CD4-positive, alpha-beta memory T cell (primary cell): ENCODE results near the gene SLC35F1. TPM values are rescaled to one million over a fixed set of nuclear protein-coding genes. Genes with fewer than 3 reads are reported as not detected.

Experiments
- CTCF ChIA-PET: fragments of 350-600 bp; sonication (Branson Sonifier 250); formaldehyde crosslinking; loops from one replicate; lab custom pipeline; 2021; ENCODE audit warnings: inconsistent platforms; ENCODE audit not compliant: partially characterized antibody; lab: Charles Lee
- POLR2A ChIA-PET: fragments of 350-600 bp; sonication (Branson Sonifier 250); formaldehyde crosslinking; loops from one replicate; lab custom pipeline; 2021; ENCODE audit not compliant: partially characterized antibody; lab: Charles Lee
- DNase-seq, 5 donors: peaks; one replicate each; pipeline versions ENCODE4 v3.0.0 to v3.0.0-alpha.2; 2020 to 2022; ENCODE audit warnings: mixed read lengths in 1 of 5
- H3K27ac ChIP-seq: one replicate; pipeline ENCODE4 v1.7.0; 2013; ENCODE audit warnings: low read depth, low read length
- H3K27me3 ChIP-seq: 2 replicates; pipeline ENCODE4 v1.7.0; 2013; ENCODE audit warnings: mild to moderate bottlenecking, low read length, moderate library complexity; ENCODE audit not compliant: insufficient read depth
- H3K36me3 ChIP-seq: 2 replicates; pipeline ENCODE4 v1.7.0; 2013; ENCODE audit warnings: mild to moderate bottlenecking, low read length, moderate library complexity; ENCODE audit not compliant: insufficient read depth
- H3K4me1 ChIP-seq: 2 replicates; pipeline ENCODE4 v1.7.0; 2013; ENCODE audit warnings: mild to moderate bottlenecking, low read length, moderate library complexity; ENCODE audit not compliant: insufficient read depth
- H3K4me3 ChIP-seq, 2 donors: one replicate each; pipeline ENCODE4 v1.7.0; 2013; ENCODE audit warnings: low read length in 2 of 2, mild to moderate bottlenecking in 1 of 2
- H3K9me3 ChIP-seq, 2 donors: one replicate each; pipeline ENCODE4 v1.7.0; 2013; ENCODE audit warnings: low read length in 2 of 2, control low read depth in 1 of 2; ENCODE audit not compliant: control insufficient read depth in 1 of 2
- H3K27ac Mint-ChIP-seq, 7 donors: one replicate each; pipeline ENCODE4 v1.8.0; 2020 to 2021; ENCODE audit warnings: mixed read lengths in 7 of 7, mild to moderate bottlenecking in 6 of 7, inconsistent platforms in 3 of 7, moderate library complexity in 3 of 7
- H3K27me3 Mint-ChIP-seq, 2 donors: one replicate each; pipeline ENCODE4 v1.8.0; 2020 to 2021; ENCODE audit warnings: mixed read lengths in 2 of 2
- H3K36me3 Mint-ChIP-seq, 2 donors: one replicate each; pipeline ENCODE4 v1.8.0; 2020 to 2021; ENCODE audit warnings: mixed read lengths in 2 of 2, inconsistent platforms in 1 of 2, mild to moderate bottlenecking in 1 of 2
- H3K4me1 Mint-ChIP-seq, 4 donors: one replicate each; pipeline ENCODE4 v1.8.0; 2020 to 2021; ENCODE audit warnings: mixed read lengths in 4 of 4, mild to moderate bottlenecking in 1 of 4
- H3K4me3 Mint-ChIP-seq, 8 donors: one replicate each; pipeline ENCODE4 v1.8.0; 2020 to 2021; ENCODE audit warnings: mixed read lengths in 8 of 8, mild to moderate bottlenecking in 7 of 8, moderate library complexity in 6 of 8, inconsistent platforms in 3 of 8
- H3K9me3 Mint-ChIP-seq, 8 donors: one replicate each; pipeline ENCODE4 v1.8.0; 2020 to 2021; ENCODE audit warnings: mixed read lengths in 8 of 8, mild to moderate bottlenecking in 5 of 8, inconsistent platforms in 3 of 8, moderate library complexity in 1 of 8
- intact Hi-C: fragments of 100-400 bp; cut with micrococcal nuclease; formaldehyde crosslinking; loops from one replicate; pipeline ENCODE4 v1.15.1; 2023
- polyA plus RNA-seq, 2 donors: library from polyadenylated mRNA; unstranded; fragments of 300-500 nt; fragmentation: Illumina TruSeq; gene quantifications; one replicate each; pipeline ENCODE4 v1.2.3, GENCODE V29; 2021
- total RNA-seq, 2 experiments: library from RNA; stranded (reverse); gene quantifications; one replicate each; pipeline ENCODE4 v1.2.3, GENCODE V29; 2021

Gene SLC35F1
- total and polyA plus RNA-seq, 4 experiments from 2014 or later = not detected

- ChIA-PET CTCF (no interaction called here), POLR2A (no interaction called here)
- Mint-ChIP-seq H3K4me3 (no peak overlapping the region), H3K27me3 (peaks cover 3 to 6% of the 10 kb centered on the region in 2 donors), H3K36me3 (no peaks in the 10 kb centered on the region), H3K27ac (no peak overlapping the region), H3K4me1 (no peaks in the 10 kb centered on the region), H3K9me3 (peaks cover 0 to 1% (median 0%) of the 10 kb centered on the region in 8 donors)
- H3K36me3 ChIP-seq = no peaks in the 10 kb centered on the region
- no peak overlapping the region for H3K4me3 ChIP-seq
- no peaks in the 10 kb centered on the region for H3K27me3 ChIP-seq
- no peak overlapping the region for H3K27ac ChIP-seq
- no peaks in the 10 kb centered on the region for H3K9me3 ChIP-seq
- intact Hi-C loops = no loop called here
- H3K4me1 ChIP-seq = no peaks in the 10 kb centered on the region
- DNase-seq = no peak
These were observed 345.4 kb downstream of the SLC35F1 start for GRCh38 chr6:118252474-118252873.

DNA sequence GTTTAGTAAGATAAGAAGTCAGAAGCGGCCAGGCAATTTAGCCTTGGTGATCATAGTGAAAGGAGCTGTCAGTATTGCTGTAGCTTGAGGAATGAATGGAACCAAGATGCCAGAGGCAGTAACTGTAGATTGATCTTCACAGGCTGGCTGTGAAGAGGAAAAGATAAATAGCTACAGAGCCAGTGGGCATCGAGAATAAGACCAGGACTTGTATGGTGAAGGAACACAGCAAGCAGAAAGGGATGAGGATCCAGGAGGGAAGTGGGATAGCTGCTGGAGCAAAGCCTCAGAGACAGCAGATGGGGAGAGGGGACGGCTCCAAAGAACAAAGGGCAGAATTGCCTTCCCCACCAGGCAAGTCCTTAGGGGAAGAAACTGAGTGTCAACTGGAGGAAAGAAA lies 346.7 kb downstream of the SLC35F1 start:
- no peak overlapping the region for H3K4me3 ChIP-seq
- intact Hi-C loops = no loop called here

GRCh38 chr6:118260833-118261232 lies 353.8 kb downstream of the SLC35F1 start:
- Mint-ChIP-seq H3K9me3 (peaks cover 0 to 8% (median 6%) of the 10 kb centered on the region in 8 donors), H3K36me3 (no peaks in the 10 kb centered on the region), H3K4me3 (no peak overlapping the region), H3K27ac (no peak overlapping the region), H3K27me3 (peaks cover 0 to 3% of the 10 kb centered on the region in 2 donors), H3K4me1 (no peaks in the 10 kb centered on the region)
- H3K27me3 ChIP-seq = no peaks in the 10 kb centered on the region
- H3K4me1 ChIP-seq = no peaks in the 10 kb centered on the region
- POLR2A ChIA-PET = no interaction called here
- H3K27ac ChIP-seq = no peak overlapping the region
- H3K4me3 ChIP-seq = no peak overlapping the region
- CTCF ChIA-PET = no interaction called here
- no peaks in the 10 kb centered on the region for H3K36me3 ChIP-seq
- no peak for DNase-seq
- peaks cover 0 to 5% of the 10 kb centered on the region in 2 donors for H3K9me3 ChIP-seq
- intact Hi-C loops = no loop called here

More for the DNA sequence above, 346.7 kb downstream of the SLC35F1 start:
- no peaks in the 10 kb centered on the region for H3K4me1 ChIP-seq
- H3K9me3 ChIP-seq = no peaks in the 10 kb centered on the region
- Mint-ChIP-seq H3K9me3 (peaks cover 0 to 1% (median 0%) of the 10 kb centered on the region in 8 donors), H3K36me3 (no peaks in the 10 kb centered on the region), H3K27ac (no peak overlapping the region), H3K4me1 (no peaks in the 10 kb centered on the region), H3K4me3 (no peak overlapping the region), H3K27me3 (peaks cover 0 to 1% of the 10 kb centered on the region in 2 donors)
- H3K27ac ChIP-seq = no peak overlapping the region
- H3K36me3 ChIP-seq = no peaks in the 10 kb centered on the region
- POLR2A ChIA-PET = no interaction called here
- no peaks in the 10 kb centered on the region for H3K27me3 ChIP-seq
- CTCF ChIA-PET = no interaction called here
- no peak for DNase-seq

DNA sequence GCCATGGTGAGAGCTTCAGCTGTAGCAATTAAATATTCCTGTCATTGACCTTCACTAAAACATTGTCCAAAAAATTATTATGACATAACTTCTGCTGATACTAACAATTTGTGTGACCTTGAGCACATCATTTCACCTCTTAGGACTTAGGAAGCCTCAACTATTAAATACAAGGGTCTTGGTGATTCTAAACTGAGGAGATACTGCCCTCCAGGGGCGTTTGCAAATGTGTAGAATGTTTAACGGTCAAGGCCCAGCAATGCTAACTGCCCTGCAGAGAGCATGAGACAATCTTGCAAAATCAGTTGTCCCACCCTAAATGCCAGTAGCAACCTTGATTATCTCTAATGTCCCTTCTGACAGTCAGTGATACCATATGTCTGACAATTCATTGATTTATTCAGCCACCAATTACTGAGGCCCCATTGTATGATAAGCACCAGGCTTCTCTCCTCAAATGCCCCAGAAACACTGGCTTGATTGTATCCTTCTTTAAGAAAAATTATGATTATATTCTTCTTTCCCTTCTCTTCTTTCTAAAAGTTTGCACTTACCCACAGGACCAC lies 356.9 kb downstream of the SLC35F1 start:
- ChIA-PET CTCF (interaction anchor here (0.6 kb wide), 1 partner anchor 26 kb away, joined by 3 read pairs; no protein-coding TSS in a partner anchor), POLR2A (no interaction called here)
- Histone ChIP-seq H3K27ac (no peak overlapping the region), H3K4me3 (no peak overlapping the region), H3K27me3 (no peaks in the 10 kb centered on the region), H3K4me1 (no peaks in the 10 kb centered on the region), H3K9me3 (peaks cover 0 to 5% of the 10 kb centered on the region in 2 donors), H3K36me3 (no peaks in the 10 kb centered on the region)
- Mint-ChIP-seq H3K4me3 (no peak overlapping the region), H3K36me3 (peaks cover 0 to 1% of the 10 kb centered on the region in 2 donors), H3K4me1 (no peaks in the 10 kb centered on the region), H3K27me3 (peaks cover 0 to 5% of the 10 kb centered on the region in 2 donors), H3K27ac (no peak overlapping the region), H3K9me3 (peaks cover 0 to 13% (median 7%) of the 10 kb centered on the region in 8 donors)
- no peak for DNase-seq
- intact Hi-C loops = no loop called here

GRCh38 chr6:118269659-118270058 lies 362.6 kb downstream of the SLC35F1 start:
- no peak for DNase-seq
- peaks cover 0 to 13% (median 7%) of the 10 kb centered on the region in 8 donors for H3K9me3 Mint-ChIP-seq
- H3K4me1 Mint-ChIP-seq = peaks cover 0 to 5% (median 3%) of the 10 kb centered on the region in 4 donors
- CTCF ChIA-PET = no interaction called here
- H3K4me3 ChIP-seq = no peak overlapping the region
- H3K27ac Mint-ChIP-seq = no peak overlapping the region
- no peak overlapping the region for H3K4me3 Mint-ChIP-seq
- no peak overlapping the region for H3K27ac ChIP-seq
- POLR2A ChIA-PET = no interaction called here
- no peaks in the 10 kb centered on the region for H3K36me3 ChIP-seq
- H3K27me3 Mint-ChIP-seq = peaks cover 6 to 12% of the 10 kb centered on the region in 2 donors
- peaks cover 0 to 5% of the 10 kb centered on the region in 2 donors for H3K9me3 ChIP-seq
- H3K27me3 ChIP-seq = no peaks in the 10 kb centered on the region
- intact Hi-C loops = no loop called here
- H3K4me1 ChIP-seq = peaks cover 4% of the 10 kb centered on the region
- peaks cover 0 to 1% of the 10 kb centered on the region in 2 donors for H3K36me3 Mint-ChIP-seq

DNA sequence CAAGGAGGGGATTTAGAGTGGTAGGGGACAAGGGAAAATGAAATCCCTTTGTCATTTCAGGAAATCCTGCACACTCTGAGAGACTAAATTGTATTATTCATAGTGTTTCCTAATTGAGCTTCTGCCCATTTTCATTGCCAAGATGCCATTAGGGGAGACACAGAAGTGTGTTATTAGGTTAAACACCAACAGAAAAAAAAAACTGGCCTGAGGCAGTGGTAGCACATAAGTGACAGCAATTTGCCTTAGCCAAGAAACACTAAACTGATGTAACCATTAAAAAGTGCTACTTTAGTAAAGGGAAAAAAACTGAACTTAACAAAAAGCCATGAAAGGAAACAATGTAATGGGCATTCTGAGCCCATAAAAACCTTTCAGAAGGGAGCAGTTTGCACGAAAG lies 370.6 kb downstream of the SLC35F1 start:
- no peak overlapping the region for H3K27ac ChIP-seq
- Mint-ChIP-seq H3K9me3 (no peaks in the 10 kb centered on the region), H3K27ac (no peak overlapping the region), H3K4me1 (peaks cover 0 to 6% (median 3%) of the 10 kb centered on the region in 4 donors), H3K27me3 (peaks cover 11 to 14% of the 10 kb centered on the region in 2 donors), H3K4me3 (no peak overlapping the region), H3K36me3 (no peaks in the 10 kb centered on the region)
- peaks cover 4% of the 10 kb centered on the region for H3K4me1 ChIP-seq
- H3K9me3 ChIP-seq = no peaks in the 10 kb centered on the region
- H3K36me3 ChIP-seq = no peaks in the 10 kb centered on the region
- POLR2A ChIA-PET = no interaction called here
- intact Hi-C loops = no loop called here
- H3K4me3 ChIP-seq = no peak overlapping the region
- DNase-seq = no peak
- CTCF ChIA-PET = no interaction called here
- no peaks in the 10 kb centered on the region for H3K27me3 ChIP-seq

- intact Hi-C loops = loop anchor here (5.0 to 10.0 kb wide), 3 partner anchors 287 to 685 kb away; partner anchors contain the start of gene ASF1A
- Mint-ChIP-seq H3K27ac (no peak overlapping the region), H3K27me3 (peaks cover 10 to 14% of the 10 kb centered on the region in 2 donors), H3K4me3 (no peak overlapping the region), H3K36me3 (no peaks in the 10 kb centered on the region), H3K9me3 (no peaks in the 10 kb centered on the region), H3K4me1 (peaks cover 0 to 1% (median 0%) of the 10 kb centered on the region in 4 donors)
- CTCF ChIA-PET = no interaction called here
- no peak overlapping the region for H3K4me3 ChIP-seq
- H3K9me3 ChIP-seq = no peaks in the 10 kb centered on the region
- POLR2A ChIA-PET = no interaction called here
- peaks cover 3% of the 10 kb centered on the region for H3K4me1 ChIP-seq
- no peak for DNase-seq
- no peaks in the 10 kb centered on the region for H3K36me3 ChIP-seq
- no peaks in the 10 kb centered on the region for H3K27me3 ChIP-seq
- no peak overlapping the region for H3K27ac ChIP-seq
These were observed 373.1 kb downstream of the SLC35F1 start for GRCh38 chr6:118280210-118280609.
